PC-9 (cell line): Measurements from ENCODE around the gene GPHN. TPM values are rescaled to one million over a fixed set of nuclear protein-coding genes. Genes with fewer than 3 reads are reported as not detected.
"Not testable (repeated sequence)": the region's sequence is repeated elsewhere in the genome, so short reads cannot be mapped to it uniquely, and the experiment has no call there.

ENCODE experiments used
- BruUV-seq: library from RNA; stranded (reverse); fragments of 400-500 nt; replicated peaks from 2 replicates; lab custom pipeline; 2021; lab: Mats Ljungman, UMichigan
- CTCF ChIA-PET: fragments of 300-600 bp; sonication (Branson Sonifier 250); formaldehyde crosslinking; loops from one replicate; lab custom pipeline; 2022; ENCODE audit warnings: antibody characterized with exemption; lab: Charles Lee
- POLR2A ChIA-PET: fragments of 300-600 bp; sonication (Branson Sonifier 250); formaldehyde crosslinking; loops from one replicate; lab custom pipeline; 2022; ENCODE audit warnings: antibody characterized with exemption; ENCODE audit not compliant: unreplicated experiment; lab: Charles Lee
- DNase-seq, 2 experiments: peaks; one replicate each; pipeline versions ENCODE4 v3.0.0 to v3.0.0-alpha.2; 2015 to 2022; ENCODE audit warnings: mixed read lengths in 1 of 2
- H2AFZ ChIP-seq: fragments of 200-600 bp; sonication (generic); 2 replicates; pipeline ENCODE4 v1.8.1; 2017; ENCODE audit warnings: antibody characterized with exemption
- H3F3A ChIP-seq: fragments of 200-600 bp; sonication (generic); 2 replicates; pipeline ENCODE4 v1.8.1; 2017; ENCODE audit warnings: antibody characterized with exemption, mild to moderate bottlenecking, low read depth; ENCODE audit not compliant: insufficient read depth
- H3K27ac ChIP-seq: fragments of 200-600 bp; sonication (generic); 2 replicates; pipeline ENCODE4 v1.6.1; 2016; ENCODE audit warnings: mixed run types
- H3K27me3 ChIP-seq: fragments of 200-600 bp; sonication (generic); 2 replicates; pipeline ENCODE4 v1.6.1; 2016; ENCODE audit warnings: low read depth, mixed run types; ENCODE audit not compliant: insufficient read depth
- H3K36me3 ChIP-seq: fragments of 200-600 bp; sonication (generic); 2 replicates; pipeline ENCODE4 v1.6.1; 2016; ENCODE audit warnings: low read depth, mixed run types
- H3K4me1 ChIP-seq: fragments of 200-600 bp; sonication (generic); replicated peaks from 2 replicates; pipeline ENCODE4 v1.6.1; 2016; ENCODE audit warnings: mixed run types; ENCODE audit not compliant: insufficient read depth
- H3K4me2 ChIP-seq: fragments of 200-600 bp; sonication (generic); 2 replicates; pipeline ENCODE4 v1.6.1; 2017; ENCODE audit warnings: mixed run types
- H3K4me3 ChIP-seq: fragments of 200-600 bp; sonication (generic); 2 replicates; pipeline ENCODE4 v1.6.1; 2016; ENCODE audit warnings: mixed run types
- H3K79me2 ChIP-seq: fragments of 200-600 bp; sonication (generic); 2 replicates; pipeline ENCODE4 v1.6.1; 2017; ENCODE audit warnings: low read depth, mixed run types
- H3K9me2 ChIP-seq: fragments of 200-600 bp; sonication (generic); 2 replicates; pipeline ENCODE4 v1.8.1; 2017; ENCODE audit warnings: mild to moderate bottlenecking; ENCODE audit not compliant: insufficient read depth
- H3K9me3 ChIP-seq: fragments of 200-600 bp; sonication (generic); 2 replicates; pipeline ENCODE4 v1.8.1; 2016; ENCODE audit warnings: low read depth; ENCODE audit not compliant: insufficient read depth
- H4K20me1 ChIP-seq: fragments of 200-600 bp; sonication (generic); 2 replicates; pipeline ENCODE4 v1.8.1; 2017; ENCODE audit not compliant: insufficient read depth
- CTCF ChIP-seq: fragments of 200-600 bp; sonication (generic); conservative IDR thresholded peaks from 2 replicates; pipeline ENCODE4 v1.6.1; 2017; ENCODE audit warnings: mixed run types, antibody characterized with exemption, mild to moderate bottlenecking, moderate library complexity
- EZH2 ChIP-seq: fragments of 200-600 bp; sonication (generic); IDR thresholded peaks from 2 replicates; pipeline ENCODE4 v1.8.0; 2017; ENCODE audit warnings: antibody characterized with exemption, low read depth
- intact Hi-C: fragments of 100-400 bp; cut with micrococcal nuclease; formaldehyde crosslinking; loops from one replicate; pipeline ENCODE4 v1.10.0; 2022; ENCODE audit not compliant: unreplicated experiment
- total RNA-seq: library from RNA; stranded (reverse); gene quantifications from 2 replicates; pipeline ENCODE4 v1.2.3, GENCODE V29; 2021

GPHN gene
- total RNA-seq, 1 experiment from 2014 or later, result 18.3 TPM

GRCh38 chr14:66717561-66718140, 209.7 kb downstream of the GPHN start:
- no peaks in the 10 kb centered on the region for H4K20me1 ChIP-seq
- H3K4me1 ChIP-seq, result no peaks in the 10 kb centered on the region
- TF ChIP-seq EZH2 (no peak), CTCF (no peak)
- ChIA-PET POLR2A (no interaction called here), CTCF (no interaction called here)
- BruUV-seq, result no TSS peak
- H3F3A ChIP-seq, result 0 out of 2 replicates have a peak, but pooled peaks cover under 1% of the 10 kb centered on the region
- no peaks in the 10 kb centered on the region for H3K79me2 ChIP-seq
- no peak overlapping the region for H2AFZ ChIP-seq
- H3K4me2 ChIP-seq, result no peak overlapping the region
- H3K9me2 ChIP-seq, result no peaks in the 10 kb centered on the region
- no peaks in the 10 kb centered on the region for H3K27me3 ChIP-seq
- H3K36me3 ChIP-seq, result no peaks in the 10 kb centered on the region
- intact Hi-C loops, result no loop called here
- no peak for DNase-seq
- no peak overlapping the region for H3K27ac ChIP-seq
- no peaks in the 10 kb centered on the region for H3K9me3 ChIP-seq
- no peak overlapping the region for H3K4me3 ChIP-seq

- ChIA-PET CTCF (no interaction called here), POLR2A (no interaction called here)
- DNase-seq, result no peak
- no peak overlapping the region for H2AFZ ChIP-seq
- no peaks in the 10 kb centered on the region for H3K9me2 ChIP-seq
- H3K79me2 ChIP-seq, result no peaks in the 10 kb centered on the region
- H3K4me1 ChIP-seq, result no peaks in the 10 kb centered on the region
- H3K4me3 ChIP-seq, result no peak overlapping the region
- no peaks in the 10 kb centered on the region for H4K20me1 ChIP-seq
- H3K27ac ChIP-seq, result no peak overlapping the region
- peaks cover 6% of the 10 kb centered on the region; the same call in 1 of the 2 replicates for H3F3A ChIP-seq
- no peaks in the 10 kb centered on the region for H3K36me3 ChIP-seq
- no peak overlapping the region for H3K4me2 ChIP-seq
- intact Hi-C loops, result no loop called here
- TF ChIP-seq EZH2 (no peak), CTCF (no peak)
- H3K27me3 ChIP-seq, result no peaks in the 10 kb centered on the region
- H3K9me3 ChIP-seq, result peaks cover 9% of the 10 kb centered on the region; the same call in 1 of the 2 replicates
- BruUV-seq, result no TSS peak
Observed at GRCh38 chr14:66724996-66725395, 217.0 kb downstream of the GPHN start.

GRCh38 chr14:66731298-66731697, 223.4 kb downstream of the GPHN start:
- H3K36me3 ChIP-seq, H3K4me3 ChIP-seq, H3F3A ChIP-seq, H3K27ac ChIP-seq, DNase-seq, H3K27me3 ChIP-seq, POLR2A ChIA-PET, BruUV-seq, H4K20me1 ChIP-seq, H3K79me2 ChIP-seq, H3K4me1 ChIP-seq, intact Hi-C loops, H3K4me2 ChIP-seq, CTCF ChIA-PET, H3K9me2 ChIP-seq, H2AFZ ChIP-seq: not testable (repeated sequence)
- H3K9me3 ChIP-seq, result peaks cover 23% of the 10 kb centered on the region

GRCh38 chr14:66735853-66736252, 227.9 kb downstream of the GPHN start:
- intact Hi-C loops, result no loop called here
- peaks cover 18% of the 10 kb centered on the region for H3K9me3 ChIP-seq
- no peak overlapping the region for H2AFZ ChIP-seq
- BruUV-seq, result no TSS peak
- H3K4me2 ChIP-seq, result no peak overlapping the region
- ChIA-PET POLR2A (no interaction called here), CTCF (no interaction called here)
- H3K4me3 ChIP-seq, result no peak overlapping the region
- no peaks in the 10 kb centered on the region for H3F3A ChIP-seq
- H3K79me2 ChIP-seq, result no peaks in the 10 kb centered on the region
- 0 out of 2 replicates have a peak, but pooled peaks cover 3% of the 10 kb centered on the region for H3K9me2 ChIP-seq
- H3K4me1 ChIP-seq, result no peaks in the 10 kb centered on the region
- TF ChIP-seq EZH2 (no peak), CTCF (no peak)
- H3K36me3 ChIP-seq, result no peaks in the 10 kb centered on the region
- DNase-seq, result no peak
- no peaks in the 10 kb centered on the region for H4K20me1 ChIP-seq
- H3K27me3 ChIP-seq, result no peaks in the 10 kb centered on the region
- no peak overlapping the region for H3K27ac ChIP-seq
